Mononuclear cell (primary cell): ENCODE results near the gene KCNK5. TPM values are rescaled to one million over a fixed set of nuclear protein-coding genes. Genes with fewer than 3 reads are reported as not detected.

Experiments
- H3K27me3 ChIP-seq: 2 replicates; pipeline ENCODE4 v1.6.0; 2011; ENCODE audit warnings: low read length, control low read depth; ENCODE audit not compliant: insufficient read depth
- H3K4me1 ChIP-seq: 2 replicates; pipeline ENCODE4 v1.5.1; 2011; ENCODE audit warnings: mild to moderate bottlenecking, low read length, control low read depth; ENCODE audit not compliant: insufficient read depth
- H3K4me3 ChIP-seq: 2 replicates; pipeline ENCODE4 v1.5.1; 2011; ENCODE audit warnings: mild to moderate bottlenecking, low read length, moderate library complexity
- H3K9me3 ChIP-seq: 2 replicates; pipeline ENCODE4 v1.5.1; 2011; ENCODE audit warnings: low read depth, mild to moderate bottlenecking, control low read depth, low read length
- total RNA-seq: library from RNA; depleted of rRNA; stranded (reverse); fragments of >200 nt; gene quantifications from one replicate; pipeline ENCODE4 v1.2.3, GENCODE V29; 2012

The KCNK5 gene
- total RNA-seq, 1 donor, result 0.31 TPM

GRCh38 chr6:39227476-39227875, 1.8 kb downstream of the KCNK5 start:
- peaks cover 64% of the 10 kb centered on the region for H3K4me1 ChIP-seq
- H3K27me3 ChIP-seq, result no peaks in the 10 kb centered on the region
- H3K9me3 ChIP-seq, result no peaks in the 10 kb centered on the region
- H3K4me3 ChIP-seq, result no peak overlapping the region

- peaks cover 64% of the 10 kb centered on the region for H3K4me1 ChIP-seq
- no peaks in the 10 kb centered on the region for H3K27me3 ChIP-seq
- H3K9me3 ChIP-seq, result no peaks in the 10 kb centered on the region
- H3K4me3 ChIP-seq, result no peak overlapping the region
Measured at GRCh38 chr6:39226639-39227329, 2.5 kb downstream of the KCNK5 start.

DNA sequence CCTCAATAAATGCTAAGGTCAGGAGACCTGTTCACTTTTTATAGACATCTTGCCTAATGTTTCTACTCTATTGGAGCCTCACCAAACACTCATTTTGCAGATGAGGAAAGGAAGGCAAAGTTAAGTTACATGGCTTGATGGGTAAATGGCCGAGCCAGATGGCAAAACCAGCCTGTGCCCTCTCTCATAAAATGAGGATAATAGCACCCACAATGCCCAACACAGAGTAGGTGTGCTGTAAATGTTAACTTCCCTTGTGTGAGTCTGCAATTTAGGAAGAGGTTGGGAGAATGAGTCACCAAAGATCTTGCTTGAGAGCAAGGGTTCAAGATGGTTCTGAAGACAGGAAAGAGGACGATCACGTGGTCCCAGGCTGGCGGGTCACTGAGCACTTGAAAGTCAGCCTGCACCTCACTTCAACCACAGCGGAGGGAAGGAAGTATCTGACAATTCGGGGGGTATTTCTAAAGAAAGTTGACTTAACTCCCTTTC, 3.3 kb downstream of the KCNK5 start:
- H3K9me3 ChIP-seq, result no peaks in the 10 kb centered on the region
- no peaks in the 10 kb centered on the region for H3K27me3 ChIP-seq
- no peak overlapping the region for H3K4me3 ChIP-seq
- H3K4me1 ChIP-seq, result peaks cover 64% of the 10 kb centered on the region

GRCh38 chr6:39225543-39225942, 3.7 kb downstream of the KCNK5 start:
- H3K27me3 ChIP-seq, result no peaks in the 10 kb centered on the region
- H3K4me3 ChIP-seq, result no peak overlapping the region
- no peaks in the 10 kb centered on the region for H3K9me3 ChIP-seq
- peaks cover 64% of the 10 kb centered on the region for H3K4me1 ChIP-seq

DNA sequence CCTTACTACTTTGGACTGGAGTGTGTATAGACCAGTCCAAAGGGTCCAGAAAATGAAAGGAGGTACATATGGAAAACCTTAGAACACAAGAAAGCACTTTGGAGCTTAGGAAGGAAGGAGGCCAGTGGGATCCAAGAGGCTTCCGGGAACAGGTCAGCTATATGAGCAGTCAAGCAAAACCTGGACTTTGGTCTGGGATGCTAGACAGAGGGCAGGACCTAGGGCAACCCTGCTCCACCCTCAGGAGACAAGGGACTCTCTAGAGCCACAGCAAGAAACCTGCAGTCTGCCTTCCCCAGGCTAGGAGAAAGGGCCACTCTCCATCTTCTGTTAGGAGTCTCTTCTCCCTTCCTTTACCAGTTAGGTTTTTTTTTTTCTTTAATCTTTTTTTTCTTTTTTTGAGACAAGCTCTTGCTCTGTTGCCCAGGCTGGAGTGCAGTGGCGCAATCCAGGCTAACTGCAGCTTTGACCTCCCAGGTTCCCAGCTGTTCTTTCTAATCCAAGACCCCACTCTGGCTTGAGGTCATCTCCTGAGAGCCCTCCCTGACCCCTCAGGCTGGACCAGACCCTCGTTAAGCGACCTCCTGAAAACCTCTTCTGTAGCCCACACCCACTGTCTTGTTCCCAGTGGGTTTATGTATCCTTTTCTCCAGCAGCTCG, 4.6 kb downstream of the KCNK5 start:
- no peaks in the 10 kb centered on the region for H3K27me3 ChIP-seq
- H3K4me3 ChIP-seq, result no peak overlapping the region
- peaks cover 62% of the 10 kb centered on the region for H3K4me1 ChIP-seq
- H3K9me3 ChIP-seq, result no peaks in the 10 kb centered on the region

DNA sequence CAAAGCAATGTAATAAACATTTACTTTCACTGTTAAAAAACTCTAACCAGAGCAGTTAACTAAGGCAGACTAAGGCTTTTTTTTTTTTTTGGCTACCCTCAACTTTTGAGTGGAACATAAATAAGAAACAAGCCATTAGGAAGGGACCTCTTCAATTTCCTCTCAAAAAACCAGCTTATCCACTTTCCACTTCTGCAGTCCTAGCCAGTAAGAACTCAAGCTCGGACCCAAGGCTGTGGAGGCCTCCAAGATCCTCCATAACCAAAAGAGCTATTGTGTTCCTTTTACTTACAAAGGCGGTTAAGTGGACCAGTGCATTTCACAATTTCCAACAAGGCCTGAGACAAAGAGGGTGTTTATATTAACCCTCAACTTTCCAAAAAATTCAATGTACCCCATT, 5.3 kb downstream of the KCNK5 start:
- H3K27me3 ChIP-seq, result no peaks in the 10 kb centered on the region
- no peak overlapping the region for H3K4me3 ChIP-seq
- H3K4me1 ChIP-seq, result peaks cover 62% of the 10 kb centered on the region
- H3K9me3 ChIP-seq, result no peaks in the 10 kb centered on the region

GRCh38 chr6:39223555-39223954, 5.7 kb downstream of the KCNK5 start:
- Histone ChIP-seq H3K4me1 (peaks cover 62% of the 10 kb centered on the region), H3K4me3 (no peak overlapping the region), H3K27me3 (no peaks in the 10 kb centered on the region), H3K9me3 (no peaks in the 10 kb centered on the region)

GRCh38 chr6:39223061-39223460, 6.2 kb downstream of the KCNK5 start:
- H3K4me3 ChIP-seq, result no peak overlapping the region
- no peaks in the 10 kb centered on the region for H3K27me3 ChIP-seq
- H3K4me1 ChIP-seq, result peaks cover 61% of the 10 kb centered on the region
- H3K9me3 ChIP-seq, result no peaks in the 10 kb centered on the region

- Histone ChIP-seq H3K27me3 (no peaks in the 10 kb centered on the region), H3K4me3 (no peak overlapping the region), H3K9me3 (no peaks in the 10 kb centered on the region), H3K4me1 (peaks cover 51% of the 10 kb centered on the region)
Measured at GRCh38 chr6:39221779-39222641, 7.3 kb downstream of the KCNK5 start.

- no peak overlapping the region for H3K4me3 ChIP-seq
- no peaks in the 10 kb centered on the region for H3K9me3 ChIP-seq
- no peaks in the 10 kb centered on the region for H3K27me3 ChIP-seq
- peaks cover 43% of the 10 kb centered on the region for H3K4me1 ChIP-seq
Measured at GRCh38 chr6:39221115-39221514, 8.2 kb downstream of the KCNK5 start.

DNA sequence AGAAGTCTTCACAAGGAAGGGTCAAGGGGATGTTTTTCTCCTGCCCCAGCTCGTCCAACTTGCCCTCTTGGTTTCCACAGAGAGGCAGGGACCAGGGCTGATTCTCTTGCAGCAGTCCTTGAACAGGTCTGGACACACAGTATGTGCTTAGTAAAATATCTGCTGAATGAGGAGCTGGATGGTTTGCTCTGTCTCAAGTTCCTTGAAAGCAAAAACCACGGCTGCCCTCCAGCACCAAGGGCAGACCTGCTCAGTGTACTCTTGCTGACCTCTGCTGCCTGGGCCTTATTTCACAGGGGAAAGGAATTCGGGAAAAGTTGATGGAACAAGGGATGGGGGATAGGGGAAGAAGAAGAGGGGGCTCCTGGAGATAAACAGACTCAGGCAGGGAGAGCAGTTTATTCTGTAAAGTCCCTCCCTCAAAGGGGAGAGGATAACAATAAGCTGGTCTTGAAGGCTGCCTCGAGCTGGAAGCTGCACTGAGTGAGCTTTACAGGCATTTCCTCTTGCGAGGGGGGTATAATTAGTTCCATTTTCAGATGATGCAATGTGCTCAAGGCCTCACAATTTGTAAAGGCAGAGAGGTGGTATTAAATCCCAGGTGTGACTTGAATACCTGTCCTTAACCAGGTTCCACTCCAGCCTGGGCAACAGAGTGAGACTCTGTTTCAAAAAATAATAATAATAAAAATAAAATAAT, 10.3 kb downstream of the KCNK5 start:
- H3K27me3 ChIP-seq, result no peaks in the 10 kb centered on the region
- H3K4me3 ChIP-seq, result no peak overlapping the region
- H3K9me3 ChIP-seq, result no peaks in the 10 kb centered on the region
- H3K4me1 ChIP-seq, result peaks cover 25% of the 10 kb centered on the region

- Histone ChIP-seq H3K4me3 (no peak overlapping the region), H3K27me3 (no peaks in the 10 kb centered on the region), H3K4me1 (peaks cover 34% of the 10 kb centered on the region), H3K9me3 (no peaks in the 10 kb centered on the region)
Measured at GRCh38 chr6:39217177-39217864, 12.0 kb downstream of the KCNK5 start.

DNA sequence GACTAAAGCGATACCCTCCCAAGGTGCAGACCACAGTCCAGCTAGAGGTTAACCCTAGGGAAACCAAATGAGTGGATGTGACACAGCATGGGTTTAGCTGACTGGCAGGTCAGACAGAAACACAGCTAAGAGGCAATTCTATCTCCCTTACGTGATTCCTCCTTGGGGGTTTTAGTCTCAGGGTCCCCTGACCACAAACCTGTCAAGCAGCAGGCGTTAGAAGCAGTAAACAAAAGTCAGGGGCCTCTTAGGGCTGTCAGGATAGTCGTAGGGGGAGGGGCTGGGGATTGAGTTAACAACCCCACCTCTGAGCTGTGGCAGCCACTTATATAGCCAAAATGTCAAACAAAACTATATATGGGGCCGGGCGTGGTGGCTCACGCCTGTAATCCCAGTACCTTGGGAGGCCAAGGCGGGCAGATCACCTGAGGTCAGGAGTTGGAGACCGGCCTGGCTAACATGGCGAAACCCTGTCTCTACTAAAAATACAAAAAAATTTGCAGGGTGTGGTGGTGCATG, 13.6 kb downstream of the KCNK5 start:
- H3K9me3 ChIP-seq, result no peaks in the 10 kb centered on the region
- H3K4me1 ChIP-seq, result peaks cover 42% of the 10 kb centered on the region
- no peak overlapping the region for H3K4me3 ChIP-seq

More for the DNA sequence above, 13.6 kb downstream of the KCNK5 start:
- H3K27me3 ChIP-seq, result no peaks in the 10 kb centered on the region
